GM18868 (cell line): Measurements from ENCODE around the gene DSG2.

ENCODE experiments used
- ATAC-seq: cut with Tn5 transposase; IDR thresholded peaks from one replicate; pipeline ENCODE4 v1.9.1; 2021; ENCODE audit warnings: mild to moderate bottlenecking, moderate library complexity; ENCODE audit not compliant: unreplicated experiment

The DSG2 gene

GRCh38 chr18:31554776-31555175 lies 56.8 kb downstream of the DSG2 start:
- no peak for ATAC-seq

- ATAC-seq, result peak; percentile 67
Measured at GRCh38 chr18:31555971-31556747, 58.2 kb downstream of the DSG2 start.

- ATAC-seq, result no peak
Measured at GRCh38 chr18:31557446-31557845, 59.5 kb downstream of the DSG2 start.

- no peak for ATAC-seq
Measured at GRCh38 chr18:31558567-31558966, 60.6 kb downstream of the DSG2 start.

GRCh38 chr18:31562726-31563125 lies 64.7 kb downstream of the DSG2 start:
- ATAC-seq, result no peak

- no peak for ATAC-seq
Measured at GRCh38 chr18:31563778-31564177, 65.8 kb downstream of the DSG2 start.

GRCh38 chr18:31565345-31565744 lies 67.4 kb downstream of the DSG2 start:
- ATAC-seq, result no peak

GRCh38 chr18:31565782-31566512 lies 68.0 kb downstream of the DSG2 start:
- no peak for ATAC-seq

- ATAC-seq, result no peak
Measured at GRCh38 chr18:31566576-31567306, 68.8 kb downstream of the DSG2 start.

- ATAC-seq, result no peak
Measured at GRCh38 chr18:31572368-31572767, 74.4 kb downstream of the DSG2 start.

GRCh38 chr18:31573051-31573450 lies 75.1 kb downstream of the DSG2 start:
- no peak for ATAC-seq

- no peak for ATAC-seq
Measured at GRCh38 chr18:31574359-31574758, 76.4 kb downstream of the DSG2 start.

GRCh38 chr18:31575515-31576257 lies 77.7 kb downstream of the DSG2 start:
- no peak for ATAC-seq

- ATAC-seq, result peak; percentile 48
Measured at GRCh38 chr18:31576670-31577069, 78.7 kb downstream of the DSG2 start.

GRCh38 chr18:31577195-31577594 lies 79.2 kb downstream of the DSG2 start:
- peak; percentile 19 for ATAC-seq

- no peak for ATAC-seq
Measured at GRCh38 chr18:31578126-31578525, 80.1 kb downstream of the DSG2 start.

- no peak for ATAC-seq
Measured at GRCh38 chr18:31579375-31579774, 81.4 kb downstream of the DSG2 start.

- no peak for ATAC-seq
Measured at GRCh38 chr18:31581498-31582197, 83.7 kb downstream of the DSG2 start.

- ATAC-seq, result no peak
Measured at GRCh38 chr18:31583185-31583854, 85.3 kb downstream of the DSG2 start.

GRCh38 chr18:31585991-31586390 lies 88.0 kb downstream of the DSG2 start:
- no peak for ATAC-seq
